PFSK-1 (cell line): ENCODE results near the gene MORN1.

Source experiments
- FOXP2 ChIP-seq: optimal IDR thresholded peaks from 2 replicates; pipeline ENCODE3; 2011; ENCODE audit warnings: borderline replicate concordance, control low read depth, inconsistent platforms; ENCODE audit not compliant: insufficient read depth; ENCODE audit errors: extremely low read length, extremely low read depth
- POLR2AphosphoS5 ChIP-seq: IDR thresholded peaks from 2 replicates; pipeline ENCODE4 v1.6.1; 2012; ENCODE audit warnings: low read depth, mild to moderate bottlenecking, control low read depth, low read length, moderate library complexity
- SIN3A ChIP-seq: IDR thresholded peaks from 2 replicates; pipeline ENCODE4 v1.6.1; 2012; ENCODE audit warnings: mild to moderate bottlenecking, low read length, moderate library complexity, borderline replicate concordance; ENCODE audit not compliant: insufficient read depth
- TAF1 ChIP-seq: IDR thresholded peaks from 2 replicates; pipeline ENCODE4 v1.6.1; 2012; ENCODE audit warnings: low read length, control low read depth, borderline replicate concordance; ENCODE audit not compliant: insufficient read depth
- TF ChIP-seq, protein P1 (sequence below), 2 experiments: IDR thresholded peaks; 2 replicates each; pipeline versions ENCODE4 v1.6.1 to v1.8.0; 2011 to 2012; ENCODE audit warnings: low read depth in 2 of 2, low read length in 2 of 2, control low read depth in 1 of 2, inconsistent platforms in 1 of 2, mild to moderate bottlenecking in 1 of 2, moderate library complexity in 1 of 2; ENCODE audit not compliant: insufficient read depth in 1 of 2

Gene MORN1

DNA sequence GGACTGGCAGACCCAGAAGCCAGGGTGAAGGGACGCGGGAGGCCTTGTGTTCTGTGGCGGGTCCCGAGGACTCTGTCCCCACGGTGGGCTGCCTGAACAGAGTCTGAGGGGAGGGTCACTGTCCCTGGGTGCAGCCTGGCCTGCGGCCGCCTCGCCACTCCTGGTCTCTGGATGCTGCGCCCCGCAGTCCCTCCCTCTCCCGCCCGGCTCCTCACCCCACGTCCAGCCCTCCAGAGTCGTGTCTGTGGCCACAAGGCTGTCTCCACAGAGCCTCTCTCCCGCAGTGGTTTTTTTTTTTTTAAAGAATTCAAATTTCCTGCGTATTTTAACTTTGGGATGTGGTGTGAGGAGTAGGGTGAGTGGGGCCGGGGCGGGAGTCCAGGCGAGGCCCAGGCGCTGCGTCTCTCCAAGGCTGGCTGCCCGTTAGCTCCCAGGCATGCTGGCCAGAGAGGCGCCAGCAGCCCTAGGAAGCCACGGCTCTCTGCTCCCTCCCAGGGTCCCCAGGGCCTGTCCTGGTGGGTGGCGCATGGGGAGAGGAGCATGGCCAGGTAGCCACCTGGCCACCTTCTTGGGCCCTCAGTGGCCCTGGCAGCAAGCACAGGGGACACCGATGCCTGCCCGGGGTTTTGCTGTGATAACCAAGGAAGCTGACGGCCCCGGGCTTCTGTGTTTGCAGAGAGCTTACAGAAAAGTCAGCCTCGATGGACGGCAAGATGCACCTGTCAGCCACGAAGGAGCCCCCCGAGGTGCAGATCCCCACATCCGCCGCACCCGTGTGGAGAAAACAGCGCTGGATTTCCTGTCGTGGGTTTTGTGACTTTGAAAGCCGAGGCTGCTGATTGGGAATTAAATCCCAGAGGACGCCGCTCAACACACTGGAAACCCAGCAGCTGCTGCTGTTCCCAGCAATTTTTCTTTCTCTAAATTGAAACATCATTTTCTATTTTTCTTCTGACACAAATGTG lies 72.8 kb downstream of the MORN1 start:
- TF ChIP-seq, protein P1, sequence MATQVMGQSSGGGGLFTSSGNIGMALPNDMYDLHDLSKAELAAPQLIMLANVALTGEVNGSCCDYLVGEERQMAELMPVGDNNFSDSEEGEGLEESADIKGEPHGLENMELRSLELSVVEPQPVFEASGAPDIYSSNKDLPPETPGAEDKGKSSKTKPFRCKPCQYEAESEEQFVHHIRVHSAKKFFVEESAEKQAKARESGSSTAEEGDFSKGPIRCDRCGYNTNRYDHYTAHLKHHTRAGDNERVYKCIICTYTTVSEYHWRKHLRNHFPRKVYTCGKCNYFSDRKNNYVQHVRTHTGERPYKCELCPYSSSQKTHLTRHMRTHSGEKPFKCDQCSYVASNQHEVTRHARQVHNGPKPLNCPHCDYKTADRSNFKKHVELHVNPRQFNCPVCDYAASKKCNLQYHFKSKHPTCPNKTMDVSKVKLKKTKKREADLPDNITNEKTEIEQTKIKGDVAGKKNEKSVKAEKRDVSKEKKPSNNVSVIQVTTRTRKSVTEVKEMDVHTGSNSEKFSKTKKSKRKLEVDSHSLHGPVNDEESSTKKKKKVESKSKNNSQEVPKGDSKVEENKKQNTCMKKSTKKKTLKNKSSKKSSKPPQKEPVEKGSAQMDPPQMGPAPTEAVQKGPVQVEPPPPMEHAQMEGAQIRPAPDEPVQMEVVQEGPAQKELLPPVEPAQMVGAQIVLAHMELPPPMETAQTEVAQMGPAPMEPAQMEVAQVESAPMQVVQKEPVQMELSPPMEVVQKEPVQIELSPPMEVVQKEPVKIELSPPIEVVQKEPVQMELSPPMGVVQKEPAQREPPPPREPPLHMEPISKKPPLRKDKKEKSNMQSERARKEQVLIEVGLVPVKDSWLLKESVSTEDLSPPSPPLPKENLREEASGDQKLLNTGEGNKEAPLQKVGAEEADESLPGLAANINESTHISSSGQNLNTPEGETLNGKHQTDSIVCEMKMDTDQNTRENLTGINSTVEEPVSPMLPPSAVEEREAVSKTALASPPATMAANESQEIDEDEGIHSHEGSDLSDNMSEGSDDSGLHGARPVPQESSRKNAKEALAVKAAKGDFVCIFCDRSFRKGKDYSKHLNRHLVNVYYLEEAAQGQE (IDR thresholded peaks at IDR 0.05; ENCODE audit: insufficient read depth in 1 of 2, low read depth in 2 of 2, low read length in 2 of 2): no peak
- no peak for TF ChIP-seq FOXP2
- no peak for TF ChIP-seq POLR2AphosphoS5
- no peak for TF ChIP-seq TAF1
- no peak for TF ChIP-seq SIN3A

GRCh38 chr1:2317230-2318065 lies 73.9 kb downstream of the MORN1 start:
- TF ChIP-seq POLR2AphosphoS5 (no peak), SIN3A (no peak), TAF1 (no peak), FOXP2 (no peak)
- TF ChIP-seq, protein P1 (IDR thresholded peaks at IDR 0.05; ENCODE audit: insufficient read depth in 1 of 2, low read depth in 2 of 2, low read length in 2 of 2): no peak

DNA sequence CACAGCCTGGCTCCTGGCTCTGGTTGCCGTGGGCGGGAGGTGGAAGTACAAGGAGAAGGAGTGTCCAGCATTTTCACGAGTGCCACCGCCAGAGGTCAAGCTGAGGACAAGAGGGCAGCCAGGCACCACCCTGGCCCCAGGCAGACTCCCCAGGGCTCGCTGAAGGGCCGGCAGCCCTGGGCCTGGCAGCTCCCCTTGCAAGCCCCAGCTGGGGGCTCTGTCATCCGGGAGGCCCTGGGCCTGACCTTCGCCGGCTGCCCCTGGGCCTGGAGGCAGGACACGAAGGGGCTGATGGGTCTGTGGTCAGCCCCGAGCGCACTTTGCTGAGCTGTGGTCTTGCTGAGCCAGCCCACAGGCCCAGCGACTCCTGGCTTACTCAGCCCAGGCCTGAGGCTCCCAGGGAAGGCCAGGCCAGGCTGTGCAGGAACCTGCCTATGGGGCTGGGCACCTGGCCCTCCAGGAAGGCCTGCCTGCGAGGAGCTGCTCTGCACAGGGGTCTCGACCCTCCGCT lies 74.8 kb downstream of the MORN1 start:
- TF ChIP-seq POLR2AphosphoS5: no peak
- TF ChIP-seq, protein P1 (IDR thresholded peaks at IDR 0.05; ENCODE audit: insufficient read depth in 1 of 2, low read depth in 2 of 2, low read length in 2 of 2): no peak
- no peak for TF ChIP-seq SIN3A
- TF ChIP-seq FOXP2: no peak
- TF ChIP-seq TAF1: no peak

DNA sequence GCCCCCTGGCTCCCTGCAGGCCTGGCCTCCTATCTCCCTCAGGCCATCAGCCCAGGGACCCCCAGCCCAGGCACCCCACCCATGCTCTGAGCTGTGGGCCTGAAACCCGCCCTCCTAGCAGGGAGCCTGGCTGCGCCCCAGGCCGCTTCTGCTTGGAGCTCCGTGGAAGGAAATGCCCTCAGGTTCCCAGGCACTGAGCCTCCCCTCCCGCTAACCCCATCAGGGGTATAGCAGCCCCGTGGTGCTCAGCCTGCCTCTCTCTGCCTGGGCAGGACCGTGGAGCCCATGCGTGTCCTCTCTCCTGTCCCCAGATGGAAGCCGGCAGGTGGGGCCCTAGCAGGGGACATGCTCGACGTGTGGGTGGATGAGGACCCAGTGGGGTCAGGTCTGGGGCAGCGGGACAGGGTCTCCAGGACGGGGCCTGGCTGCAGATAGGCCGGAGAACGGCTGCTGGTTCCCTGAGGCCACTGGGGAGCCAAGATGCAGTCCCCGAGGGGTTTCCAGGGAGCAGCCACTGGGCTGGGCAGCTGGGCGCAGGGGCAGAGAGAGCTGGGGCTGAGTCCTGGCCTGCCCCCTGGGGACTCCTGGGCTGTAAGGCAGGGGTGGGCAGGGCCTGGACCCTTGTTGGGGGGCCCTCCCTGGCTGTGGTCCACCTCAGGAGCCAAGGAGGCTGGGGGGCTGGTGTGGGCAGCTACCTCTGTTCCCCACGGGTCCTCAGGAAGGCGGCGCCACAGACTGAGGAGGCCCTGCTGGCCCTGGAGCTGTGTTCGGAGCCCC lies 75.5 kb downstream of the MORN1 start:
- TF ChIP-seq, protein P1 (IDR thresholded peaks at IDR 0.05; ENCODE audit: insufficient read depth in 1 of 2, low read depth in 2 of 2, low read length in 2 of 2): no peak
- TF ChIP-seq SIN3A (no peak), FOXP2 (no peak), POLR2AphosphoS5 (no peak), TAF1 (no peak)
